Transverse colon (tissue), 3 donors: Measurements from ENCODE around the gene PLCL2.

Experiments
- CTCF ChIP-seq, 5 experiments: fragments of 200-600 bp in 3 of 5; fragments of 450-650 bp in 2 of 5; sonication (generic) in 3 of 5; IDR thresholded peaks; 1 replicate in 2 of 5; 2 replicates in 3 of 5; pipeline ENCODE4 v1.5.1; 2016 to 2017; ENCODE audit warnings: antibody characterized with exemption in 5 of 5, inconsistent platforms in 3 of 5, mild to moderate bottlenecking in 2 of 5, moderate library complexity in 1 of 5
- POLR2A ChIP-seq: fragments of 450-650 bp; IDR thresholded peaks from one replicate; pipeline ENCODE4 v1.6.1; 2016; ENCODE audit warnings: antibody characterized with exemption, mild to moderate bottlenecking, moderate library complexity

GRCh38 chr3:16992198-16992597 lies 107.4 kb downstream of the PLCL2 start:
- no peak for TF ChIP-seq POLR2A
- no peak for TF ChIP-seq CTCF (IDR thresholded peaks at IDR 0.05)
